ENCODE data around the gene DISC1. TPM values are rescaled to one million over a fixed set of nuclear protein-coding genes. Genes with fewer than 3 reads are reported as not detected.

The DISC1 gene
- total RNA-seq, 2 donors from 2014 or later = 6.7 to 9.3 TPM

GRCh38 chr1:231838521-231838920, 211.9 kb downstream of the DISC1 start:
- Histone ChIP-seq H3K27me3 (replicated peaks; ENCODE audit: insufficient read depth) (no peaks in the 10 kb centered on the region), H3K4me1 (replicated peaks) (no peaks in the 10 kb centered on the region), H3K36me3 (no peaks in the 10 kb centered on the region), H3K9me3 (no peaks in the 10 kb centered on the region), H3K27ac (no peak overlapping the region), H3K4me3 (no peak overlapping the region)
- TF ChIP-seq POLR2A (IDR thresholded peaks at IDR 0.05) = no peak
- no peak for TF ChIP-seq CTCF (IDR thresholded peaks at IDR 0.05)
- no peak for TF ChIP-seq POLR2AphosphoS5 (IDR thresholded peaks at IDR 0.05)
- WGBS = 92% methylated on average over 7 of the region's 7 CpGs
- intact Hi-C loops (cut with DNase I) = no loop called here
- DNase-seq (ENCODE audit: low spot score) = no peak

GRCh38 chr1:231839999-231840398, 213.4 kb downstream of the DISC1 start:
- no peak overlapping the region for H3K27ac ChIP-seq
- no peaks in the 10 kb centered on the region for H3K36me3 ChIP-seq
- TF ChIP-seq CTCF (IDR thresholded peaks at IDR 0.05) (no peak), POLR2AphosphoS5 (IDR thresholded peaks at IDR 0.05) (no peak), POLR2A (IDR thresholded peaks at IDR 0.05) (no peak)
- no peaks in the 10 kb centered on the region for H3K9me3 ChIP-seq
- 69% methylated on average over 2 of the region's 2 CpGs for WGBS
- no peak for DNase-seq (ENCODE audit: low spot score)
- H3K27me3 ChIP-seq (replicated peaks; ENCODE audit: insufficient read depth) = no peaks in the 10 kb centered on the region
- H3K4me1 ChIP-seq (replicated peaks) = no peaks in the 10 kb centered on the region
- intact Hi-C loops (cut with DNase I) = no loop called here
- H3K4me3 ChIP-seq = no peak overlapping the region

- 76% methylated on average over 5 of the region's 5 CpGs for WGBS
- H3K9me3 ChIP-seq = no peaks in the 10 kb centered on the region
- no peaks in the 10 kb centered on the region for H3K27me3 ChIP-seq (replicated peaks; ENCODE audit: insufficient read depth)
- H3K4me1 ChIP-seq (replicated peaks) = no peaks in the 10 kb centered on the region
- H3K27ac ChIP-seq = no peak overlapping the region
- H3K4me3 ChIP-seq = no peak overlapping the region
- DNase-seq (ENCODE audit: low spot score) = no peak
- H3K36me3 ChIP-seq = no peaks in the 10 kb centered on the region
- TF ChIP-seq POLR2AphosphoS5 (IDR thresholded peaks at IDR 0.05) (no peak), POLR2A (IDR thresholded peaks at IDR 0.05) (no peak)
- intact Hi-C loops (cut with DNase I) = no loop called here
Measured at GRCh38 chr1:231841616-231842344, 215.2 kb downstream of the DISC1 start.

GRCh38 chr1:231842441-231842840, 215.9 kb downstream of the DISC1 start:
- H3K27me3 ChIP-seq (replicated peaks; ENCODE audit: insufficient read depth) = no peaks in the 10 kb centered on the region
- no peak overlapping the region for H3K27ac ChIP-seq
- H3K4me1 ChIP-seq (replicated peaks) = peaks cover 3% of the 10 kb centered on the region
- intact Hi-C loops (cut with DNase I) = no loop called here
- H3K36me3 ChIP-seq = no peaks in the 10 kb centered on the region
- no peak for DNase-seq (ENCODE audit: low spot score)
- no peaks in the 10 kb centered on the region for H3K9me3 ChIP-seq
- H3K4me3 ChIP-seq = no peak overlapping the region
- TF ChIP-seq POLR2AphosphoS5 (IDR thresholded peaks at IDR 0.05) (no peak), CTCF (IDR thresholded peaks at IDR 0.05) (no peak), POLR2A (IDR thresholded peaks at IDR 0.05) (no peak)
- 86% methylated on average over 1 of the region's 1 CpG for WGBS

- Histone ChIP-seq H3K4me1 (replicated peaks) (peaks cover 3% of the 10 kb centered on the region), H3K36me3 (no peaks in the 10 kb centered on the region), H3K27ac (no peak overlapping the region), H3K9me3 (no peaks in the 10 kb centered on the region), H3K27me3 (replicated peaks; ENCODE audit: insufficient read depth) (no peaks in the 10 kb centered on the region), H3K4me3 (no peak overlapping the region)
- DNase-seq (ENCODE audit: low spot score) = no peak
- 38% methylated on average over 7 of the region's 7 CpGs for WGBS
- TF ChIP-seq CTCF (IDR thresholded peaks at IDR 0.05) = peak in 2 of 4 experiments; percentile 20 to 32
- no peak for TF ChIP-seq POLR2AphosphoS5 (IDR thresholded peaks at IDR 0.05)
- intact Hi-C loops (cut with DNase I) = no loop called here
Measured at GRCh38 chr1:231844986-231845502, 218.5 kb downstream of the DISC1 start.
